H4 (cell line): ENCODE measurements around the gene KAT6B. TPM values are rescaled to one million over a fixed set of nuclear protein-coding genes. Genes with fewer than 3 reads are reported as not detected.

Source experiments
- DNase-seq: peaks from one replicate; pipeline ENCODE4 v3.0.0-alpha.2; 2015; ENCODE audit warnings: low spot score
- total RNA-seq: library from RNA; depleted of rRNA; stranded (reverse); fragments of >200 nt; shearing (Covaris generic); gene quantifications from 2 replicates; pipeline ENCODE4 v1.2.3, GENCODE V29; 2014

KAT6B gene
- total RNA-seq, 1 experiment from 2014 or later: 4.9 TPM

DNA sequence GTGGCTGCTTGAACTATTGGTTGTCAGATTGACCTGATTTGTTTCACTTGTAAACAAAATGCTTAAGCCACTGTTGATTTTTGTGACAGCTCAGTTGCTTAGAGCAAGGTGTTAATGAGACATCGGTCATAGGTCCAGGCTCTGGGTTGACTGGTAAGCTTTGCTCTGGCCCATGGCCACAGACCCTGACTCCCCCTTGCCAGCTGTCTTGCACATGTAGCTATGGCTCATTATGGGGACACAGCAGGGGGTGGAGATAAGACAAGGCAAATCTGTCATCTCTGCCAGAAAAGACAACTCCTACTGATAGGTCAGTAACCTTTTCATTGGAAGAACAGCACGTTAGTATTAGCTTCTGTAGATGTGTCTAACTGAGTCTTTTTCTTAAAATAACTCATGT is 95.3 kb downstream of the KAT6B start:
- DNase-seq: no peak

DNA sequence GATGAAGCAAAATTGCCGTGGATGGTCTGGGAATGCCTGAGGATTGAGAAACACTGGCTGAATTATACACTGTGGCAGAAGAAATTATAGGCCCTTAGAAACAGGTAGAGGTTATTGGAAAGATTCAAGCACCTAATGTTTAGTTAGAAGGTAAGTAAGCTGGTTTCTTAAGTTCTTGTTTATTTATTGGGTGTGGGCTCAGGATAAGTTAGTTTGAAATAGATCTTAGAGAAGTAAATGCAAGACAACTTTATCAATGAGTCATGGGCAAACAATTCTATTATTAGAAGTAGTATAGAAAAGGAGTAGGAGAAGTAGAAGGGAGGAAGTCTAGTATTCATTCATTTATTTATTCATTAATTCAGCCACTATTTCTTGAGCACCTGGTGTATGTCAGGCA is 96.5 kb downstream of the KAT6B start:
- no peak for DNase-seq

DNA sequence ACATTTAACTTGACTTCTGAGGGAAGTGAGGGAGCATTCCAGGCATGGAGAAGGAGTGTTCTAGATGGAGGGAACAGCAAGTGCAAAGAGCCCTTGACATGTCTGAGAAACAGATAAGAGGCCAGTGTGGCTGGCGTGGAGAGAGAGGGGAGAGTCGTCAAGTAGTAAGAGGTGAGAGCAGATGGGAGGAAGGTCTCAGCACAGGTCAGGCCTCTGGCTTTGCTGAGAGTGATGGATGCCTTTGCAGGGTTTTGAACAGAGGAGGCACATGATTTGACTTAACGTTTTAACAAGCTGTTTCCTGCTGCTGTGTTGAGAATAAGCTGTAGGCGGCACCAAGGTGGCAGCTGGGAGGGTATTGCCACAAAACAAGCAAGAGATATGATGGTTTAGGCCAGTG is 97.2 kb downstream of the KAT6B start:
- DNase-seq: peak; percentile 61

DNA sequence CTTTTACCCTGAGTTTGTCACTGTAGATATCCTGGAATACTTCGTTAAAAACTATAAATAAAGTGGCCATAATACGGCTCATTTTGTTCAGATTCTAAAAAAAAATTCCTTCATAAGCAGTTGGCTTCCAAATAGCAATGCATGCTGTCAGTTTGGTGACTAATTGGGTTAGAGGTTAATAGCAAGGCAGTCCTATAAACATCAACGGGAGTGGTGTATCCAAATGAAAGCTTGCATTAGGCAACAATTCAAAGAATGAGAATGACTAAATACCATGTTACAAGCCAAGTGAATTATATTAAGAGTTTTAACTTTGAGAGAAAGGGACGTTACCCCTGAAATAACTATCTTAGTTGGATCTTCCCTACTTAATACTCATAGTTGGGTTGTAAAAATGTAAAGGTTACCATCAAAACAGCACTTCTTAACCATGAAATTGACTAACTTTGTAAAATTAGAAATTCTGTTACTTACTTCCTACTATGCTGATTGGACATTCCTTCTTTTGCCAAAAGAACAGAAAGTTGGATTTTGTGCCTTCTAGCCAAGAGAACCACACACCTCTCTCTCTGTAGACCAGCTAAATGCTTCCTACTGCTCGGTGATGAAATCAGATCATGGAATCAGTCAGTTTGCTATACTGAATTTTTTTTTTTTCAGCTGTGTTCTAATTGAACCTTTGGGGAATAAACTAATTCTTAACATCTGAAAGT is 98.0 kb downstream of the KAT6B start:
- peak; percentile 85 for DNase-seq

DNA sequence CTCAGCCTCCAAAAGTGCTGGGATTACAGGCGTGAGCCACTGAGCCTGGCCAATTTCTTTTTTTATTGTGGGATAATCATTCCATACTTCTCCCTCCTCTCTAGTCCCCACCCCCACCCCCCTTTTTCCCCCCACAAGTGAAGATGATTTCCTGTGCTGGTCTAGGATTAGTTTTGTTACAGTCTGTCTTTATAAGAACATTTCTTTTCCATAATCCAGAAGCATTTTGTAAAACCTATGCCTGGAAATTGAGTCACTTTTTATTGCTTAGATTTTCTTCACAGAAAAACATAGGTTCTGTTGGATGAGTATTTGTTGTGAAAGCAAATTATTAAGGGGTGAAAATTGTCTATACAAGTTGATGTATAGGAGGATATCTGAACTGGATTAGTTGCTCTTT is 98.9 kb downstream of the KAT6B start:
- DNase-seq: no peak

DNA sequence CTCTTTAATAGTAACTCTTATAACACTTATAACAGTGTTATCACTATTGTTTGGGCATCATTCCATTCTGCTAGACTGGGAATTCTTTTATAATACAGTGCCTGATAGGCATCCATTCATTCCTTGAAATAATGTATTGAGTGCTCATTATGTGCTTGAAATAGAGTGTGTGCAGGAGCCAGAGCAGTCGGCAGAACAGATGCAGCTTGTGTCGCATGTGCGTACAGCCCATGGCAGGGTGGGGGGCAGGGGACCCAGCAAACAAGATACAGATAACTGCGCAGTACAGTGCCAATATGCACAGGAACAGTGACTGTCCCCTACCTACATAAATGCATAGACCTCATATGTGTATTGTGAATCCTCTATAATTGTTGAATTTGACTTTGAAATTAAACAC is 99.3 kb downstream of the KAT6B start:
- DNase-seq: no peak

DNA sequence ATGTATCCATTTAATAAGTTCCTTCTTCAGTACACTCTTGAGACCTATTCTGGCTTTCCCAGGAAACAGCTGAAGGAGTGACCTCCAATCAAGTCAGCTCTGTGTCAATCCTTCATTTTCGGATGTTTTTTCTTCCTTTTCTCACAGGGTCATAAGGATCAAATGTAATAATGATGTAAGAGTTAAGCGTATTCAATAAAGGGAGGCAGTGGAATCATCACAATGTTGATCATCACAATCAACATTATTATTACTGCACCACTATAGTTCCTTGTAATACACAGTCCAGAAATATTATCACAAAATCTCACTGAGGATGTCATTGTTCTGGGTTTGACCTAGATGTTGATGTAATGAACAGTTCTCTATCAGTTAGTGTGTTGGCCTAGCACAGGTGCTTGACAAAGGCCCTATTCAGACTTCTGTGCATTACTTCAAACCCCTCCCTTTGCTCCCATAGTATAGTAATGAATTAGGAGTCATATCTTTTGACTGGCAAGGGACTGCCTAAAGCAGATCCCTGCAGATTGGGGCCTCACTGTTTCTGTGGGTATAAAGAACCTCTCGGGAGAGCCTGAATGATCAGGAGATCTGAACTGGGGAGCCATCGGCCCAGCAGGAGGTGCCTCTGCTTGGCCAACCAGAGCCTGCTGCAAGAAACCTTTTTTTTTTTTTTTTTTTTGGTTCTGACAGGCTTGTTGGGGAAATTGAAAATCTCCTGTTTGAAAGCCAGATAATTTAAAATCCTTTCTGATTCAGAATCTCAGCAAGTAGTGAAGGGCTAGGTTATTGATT is 100.6 kb downstream of the KAT6B start:
- DNase-seq: no peak

DNA sequence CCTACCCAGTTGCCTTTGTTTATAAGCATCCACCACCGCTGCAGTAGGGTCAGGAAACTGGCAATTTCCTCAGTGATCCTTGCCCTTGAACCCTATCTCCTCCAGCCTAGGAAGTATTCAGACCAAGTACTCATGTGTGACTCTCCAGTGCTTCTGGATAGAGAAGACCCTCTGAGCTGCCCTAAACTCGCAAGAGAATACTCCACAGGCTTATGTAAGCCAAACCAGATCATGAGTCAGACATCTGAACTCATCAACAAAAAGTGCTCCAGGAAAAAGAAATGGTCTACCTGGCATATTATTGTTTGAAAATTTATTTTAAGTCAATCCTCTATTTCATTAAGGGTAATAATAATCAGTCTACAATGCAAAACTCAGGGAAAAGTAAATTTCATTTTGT is 101.3 kb downstream of the KAT6B start:
- no peak for DNase-seq

DNA sequence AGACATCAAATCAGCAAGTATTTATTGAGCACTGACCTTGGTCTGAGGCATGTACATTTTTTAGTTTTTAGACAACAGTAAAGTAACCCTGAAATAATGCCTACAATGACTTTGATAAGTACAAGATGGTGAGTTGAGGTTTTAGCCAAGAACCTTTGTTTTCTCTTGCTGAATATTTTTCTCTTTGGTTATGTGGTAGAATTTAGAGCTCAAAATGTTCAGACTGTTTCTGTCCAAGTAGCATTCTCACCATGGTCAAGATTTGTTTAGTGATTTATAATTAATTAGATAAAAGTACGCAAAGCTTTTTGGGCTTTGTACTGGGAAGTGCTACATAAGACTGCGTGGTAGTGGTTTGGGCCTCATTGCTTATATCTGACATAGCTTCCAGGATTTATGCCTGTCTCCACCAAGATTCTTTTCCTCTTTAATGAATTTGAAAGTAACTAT is 102.4 kb downstream of the KAT6B start:
- no peak for DNase-seq

DNA sequence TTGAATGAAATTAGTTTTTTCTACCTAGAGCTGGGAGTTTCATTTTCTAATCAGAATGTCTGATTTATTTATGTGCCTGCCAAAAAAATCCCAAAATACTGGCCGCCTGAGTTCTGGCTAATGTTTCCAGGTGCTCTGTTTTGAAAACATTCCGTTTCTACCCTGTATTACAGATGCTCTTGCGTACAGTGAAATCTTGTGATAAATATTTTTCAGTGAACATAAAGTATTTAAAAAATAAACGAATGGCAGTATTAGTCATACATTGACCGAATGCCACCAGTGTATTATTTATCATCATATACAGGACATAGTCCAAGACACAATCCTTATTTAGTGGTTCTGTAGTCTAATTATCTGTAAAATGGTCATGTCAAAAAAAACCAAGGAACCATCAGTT is 102.8 kb downstream of the KAT6B start:
- no peak for DNase-seq

DNA sequence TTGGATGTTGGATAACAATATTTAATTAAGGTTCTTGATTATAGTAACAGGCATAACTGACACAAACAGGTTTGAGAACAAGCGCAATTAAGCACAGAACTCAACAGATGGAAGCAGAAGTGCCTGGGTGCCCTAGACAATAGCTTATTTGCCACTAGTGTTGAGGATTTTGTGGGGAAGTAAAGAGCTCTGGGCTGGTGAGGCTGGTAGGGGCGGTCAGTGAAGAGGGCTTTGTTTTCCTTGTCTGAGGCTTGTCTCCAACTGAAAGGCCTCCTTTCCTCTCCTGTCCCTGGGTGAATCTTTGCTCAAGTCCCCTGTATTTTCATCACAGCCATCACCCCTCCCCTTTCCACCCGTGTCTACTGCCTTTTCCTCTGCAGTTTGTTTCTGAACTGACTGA is 104.6 kb downstream of the KAT6B start:
- no peak for DNase-seq

DNA sequence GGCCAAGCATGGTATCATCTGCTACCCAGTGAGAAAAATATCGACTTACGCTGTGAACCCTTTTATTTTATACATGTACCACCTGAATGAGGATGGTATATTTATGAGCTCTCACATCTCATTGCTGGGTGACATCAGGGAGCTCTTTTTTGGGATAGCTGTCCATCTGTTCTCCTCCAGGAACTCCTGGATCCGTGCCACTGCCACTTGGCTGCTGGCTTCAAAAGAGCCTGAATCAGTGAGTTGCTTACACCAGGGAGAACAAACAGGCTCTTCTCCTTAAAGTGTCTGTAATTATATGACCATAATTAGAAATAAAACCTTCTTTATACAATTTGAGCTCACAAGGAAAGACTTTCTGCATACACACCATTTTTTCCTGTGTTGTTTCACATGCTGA is 106.2 kb downstream of the KAT6B start:
- no peak for DNase-seq

DNA sequence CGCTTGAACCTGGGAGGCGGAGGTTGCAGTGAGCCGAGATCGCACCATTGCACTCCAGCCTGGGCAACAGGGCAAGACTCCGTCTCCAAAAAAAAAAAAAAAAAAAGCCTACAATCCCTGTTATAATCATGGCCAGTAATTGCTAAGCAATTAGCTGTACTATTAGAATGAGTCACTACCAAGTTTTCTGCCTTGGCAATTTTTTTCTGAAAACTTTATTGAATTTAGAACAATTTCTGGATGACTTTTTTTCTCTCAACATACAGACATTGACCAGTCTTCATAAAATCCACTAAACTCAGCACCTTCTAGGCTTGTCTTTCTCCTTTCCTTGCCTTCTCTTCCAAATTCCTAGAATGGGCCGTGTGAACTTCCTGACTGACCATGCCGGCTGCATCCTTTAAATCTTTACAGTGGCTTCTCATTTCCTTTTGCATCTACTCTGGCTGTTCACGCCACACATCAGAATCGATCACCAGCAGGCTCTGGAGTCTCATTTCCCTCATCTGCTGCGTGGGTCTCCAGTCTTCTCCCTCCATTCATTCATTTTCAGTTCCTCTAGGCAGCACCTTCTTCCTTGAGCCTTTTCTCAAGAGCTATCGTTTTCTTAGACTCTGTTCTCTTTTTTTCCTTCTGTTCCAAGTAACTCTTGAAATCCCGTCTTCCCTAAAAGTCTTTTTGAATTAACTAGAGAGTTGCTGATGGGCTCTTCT is 107.9 kb downstream of the KAT6B start:
- no peak for DNase-seq

DNA sequence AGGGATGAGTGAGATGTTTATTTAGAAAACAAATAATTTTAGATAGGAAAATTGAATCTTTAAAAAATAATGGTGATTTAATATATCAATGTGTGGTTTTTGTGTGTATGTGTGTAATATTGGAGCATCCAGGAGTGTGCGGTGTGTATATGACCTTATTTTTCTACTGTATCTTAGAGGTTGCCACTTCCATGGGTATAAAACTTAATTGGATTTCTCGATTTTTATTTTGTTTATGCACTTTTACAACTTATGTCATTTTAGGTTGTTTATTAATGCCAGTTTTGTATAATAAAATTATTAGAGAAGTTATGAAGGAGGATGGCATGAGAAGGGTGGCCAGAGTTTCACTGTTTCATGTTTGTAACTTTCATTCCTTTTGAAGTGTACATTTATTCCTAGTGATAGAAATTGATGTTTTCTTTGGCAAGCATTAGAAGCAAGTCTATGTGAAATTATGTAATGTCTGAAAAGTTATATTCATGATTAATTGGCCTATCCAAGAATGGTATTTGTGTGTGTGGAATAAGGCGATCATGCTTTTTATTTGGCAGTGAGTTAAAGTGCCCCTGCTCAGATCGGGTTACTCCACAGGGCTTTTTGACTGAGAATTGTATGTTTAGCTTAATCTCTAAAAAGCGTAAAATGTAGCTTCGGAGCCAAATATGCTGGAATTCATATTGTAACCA is 110.3 kb downstream of the KAT6B start:
- no peak for DNase-seq

DNA sequence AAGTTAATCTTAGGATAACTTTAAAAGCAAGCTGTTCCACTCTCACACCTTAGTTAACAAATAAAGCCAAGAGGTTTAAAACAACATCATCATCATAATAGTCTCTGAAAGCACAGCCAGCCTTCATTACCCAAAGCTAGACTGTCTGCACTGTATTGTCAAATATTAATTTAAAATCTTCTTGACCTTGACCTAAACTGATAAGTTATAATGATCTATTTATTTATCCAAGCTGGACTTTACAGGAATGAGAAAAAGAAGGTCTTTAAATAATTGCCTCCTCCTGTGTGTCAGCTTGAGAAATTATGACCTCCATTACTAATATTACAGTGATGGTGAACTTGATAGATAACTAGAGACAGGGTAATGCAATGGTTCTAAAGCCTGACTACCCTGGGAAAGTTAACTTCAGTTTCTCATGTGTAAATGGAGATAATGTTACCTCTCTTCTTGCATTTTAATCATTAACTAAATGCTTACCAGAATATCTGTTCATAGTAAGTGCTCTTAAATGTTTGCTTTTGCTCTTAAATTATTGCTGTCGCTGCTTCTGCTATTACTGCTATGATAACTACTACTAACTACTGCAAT is 111.0 kb downstream of the KAT6B start:
- no peak for DNase-seq

DNA sequence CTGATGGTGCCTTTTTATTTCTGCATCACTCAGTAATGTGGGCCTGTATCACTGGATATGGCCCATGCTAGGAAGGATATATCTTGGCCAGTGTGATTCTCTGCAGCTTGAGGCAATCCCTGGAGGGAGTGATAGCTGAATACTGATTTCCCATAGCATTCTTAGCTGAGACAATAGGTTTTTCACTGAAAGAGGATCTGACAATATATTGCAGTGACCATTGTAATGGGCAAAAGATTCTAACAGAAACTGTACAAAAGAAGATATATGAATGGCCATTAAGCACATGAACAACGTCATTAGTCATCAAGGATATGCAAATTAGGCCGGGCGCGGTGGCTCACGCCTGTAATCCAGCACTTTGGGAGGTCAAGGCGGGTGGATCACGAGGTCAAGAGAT is 117.8 kb downstream of the KAT6B start:
- DNase-seq: no peak

DNA sequence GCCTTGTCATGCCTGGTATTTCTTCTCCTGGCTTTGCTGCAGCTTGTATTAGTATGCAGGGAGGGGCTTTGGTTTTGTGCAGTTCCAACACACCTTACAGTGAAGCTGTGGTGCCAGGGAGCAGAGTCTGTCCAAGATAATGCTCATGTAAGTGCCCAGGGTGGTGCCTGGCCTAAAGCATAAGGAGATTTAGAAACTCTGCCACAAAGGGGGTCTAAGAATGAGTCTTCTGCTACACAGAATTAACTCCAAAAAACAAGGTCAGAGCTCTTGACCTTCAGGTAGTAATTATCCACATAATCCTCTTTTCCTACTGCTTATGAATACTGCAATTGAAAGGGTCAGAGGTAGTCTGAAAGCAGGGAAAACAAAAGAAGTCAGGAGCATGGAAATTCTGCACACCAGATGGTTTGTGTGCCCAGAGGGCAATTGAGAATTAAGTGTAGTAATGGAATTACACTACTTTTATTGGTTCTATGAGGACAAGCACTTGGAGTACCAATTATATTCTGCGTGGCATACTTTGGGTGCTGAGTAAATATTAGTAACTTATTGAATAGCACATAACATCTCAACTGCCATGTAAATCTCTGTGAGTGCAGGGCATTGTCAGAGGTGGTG is 121.5 kb downstream of the KAT6B start:
- no peak for DNase-seq

DNA sequence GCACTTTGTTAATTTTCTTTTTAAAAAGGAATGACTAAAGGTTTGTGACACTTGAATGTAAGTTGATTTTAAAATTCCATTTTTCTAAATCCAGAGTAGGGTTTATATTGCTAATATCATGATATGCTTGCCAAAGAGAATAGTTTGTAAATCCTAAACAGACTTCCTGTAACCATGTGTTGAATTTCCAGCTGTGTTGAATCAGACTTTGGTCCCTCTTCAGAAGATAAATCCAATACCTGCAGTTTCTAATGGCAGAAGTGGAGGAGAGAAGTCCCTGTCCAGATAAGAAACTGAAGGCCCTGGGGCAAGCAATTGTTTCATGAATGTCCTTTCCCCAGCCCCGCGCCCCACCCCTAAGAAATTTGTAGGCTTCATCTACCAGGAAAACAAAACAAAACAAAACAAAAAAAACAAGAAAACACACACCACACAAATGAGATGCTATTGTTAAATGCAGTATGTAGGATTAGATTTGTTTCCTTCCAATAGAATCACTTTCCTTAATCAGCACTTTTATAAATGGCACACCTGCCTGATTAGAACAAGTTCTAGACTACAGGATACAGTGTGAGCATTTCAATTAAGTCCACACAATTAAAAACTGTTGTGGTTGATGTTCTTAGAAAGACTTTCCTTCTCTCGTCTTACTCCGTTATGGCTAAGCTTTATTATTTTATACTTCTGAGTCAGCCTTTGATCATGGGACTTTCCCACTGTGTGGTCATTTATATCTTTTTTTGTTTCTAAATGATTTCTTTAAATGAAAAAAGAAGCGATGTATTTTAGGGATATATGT is 122.8 kb downstream of the KAT6B start:
- DNase-seq: no peak

DNA sequence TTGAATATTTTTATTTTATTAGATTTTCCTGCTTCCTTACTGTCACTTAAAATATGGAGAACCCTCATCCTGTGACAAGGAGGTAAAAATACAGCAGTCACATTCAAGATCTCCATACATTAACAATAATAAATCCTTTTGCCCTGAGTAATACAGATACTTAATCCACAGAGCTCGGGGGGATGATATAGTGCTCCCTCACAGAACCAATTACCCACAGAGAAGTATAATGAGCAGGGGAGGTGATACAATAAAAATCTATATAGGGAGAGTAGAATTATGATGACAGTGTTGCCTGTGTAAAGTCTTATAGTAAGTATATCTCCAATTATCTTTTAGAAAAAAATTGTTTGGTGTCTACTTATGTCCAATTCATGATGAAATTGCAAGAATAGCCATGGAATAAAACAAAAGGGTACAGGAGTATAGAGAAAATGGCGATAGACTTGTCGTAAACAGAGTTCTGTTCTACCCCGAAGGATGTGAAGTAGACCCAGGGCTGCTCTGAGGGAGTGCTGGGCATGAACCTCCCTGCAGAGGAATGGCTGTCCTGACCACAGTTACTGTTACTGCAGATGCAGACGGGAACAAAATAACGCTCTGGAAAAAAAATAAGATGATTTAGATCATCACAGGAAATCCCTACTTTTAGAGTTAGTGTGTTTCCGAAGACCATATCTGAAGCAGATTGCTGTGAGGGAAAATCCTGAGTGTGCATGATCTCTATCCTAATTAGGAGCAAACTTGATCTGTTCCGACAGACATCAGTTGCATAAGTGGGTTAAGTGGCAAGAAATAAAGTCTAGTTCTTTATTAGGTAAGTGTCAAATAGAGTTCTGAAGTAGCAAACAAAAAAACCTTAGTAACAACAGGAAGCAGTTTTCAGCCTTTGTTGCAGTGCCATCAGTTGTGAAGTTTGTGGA is 123.7 kb downstream of the KAT6B start:
- DNase-seq: no peak
